NT2/D1 (cell line): Measurements from ENCODE around the gene INSC.

Experiments used
- DNase-seq: peaks from one replicate; pipeline ENCODE4 v3.0.0-alpha.2; 2011; ENCODE audit warnings: low read depth, low spot score
- H3K27me3 ChIP-seq: 2 replicates; pipeline ENCODE4 v1.6.0; 2011; ENCODE audit warnings: mild to moderate bottlenecking; ENCODE audit not compliant: insufficient read length, insufficient read depth
- H3K36me3 ChIP-seq: 2 replicates; pipeline ENCODE4 v1.6.1; 2011; ENCODE audit warnings: mild to moderate bottlenecking, low read length, mixed read lengths; ENCODE audit not compliant: insufficient read depth, insufficient read length
- H3K4me1 ChIP-seq: 2 replicates; pipeline ENCODE4 v1.5.1; 2011; ENCODE audit not compliant: insufficient read depth, insufficient read length
- H3K4me3 ChIP-seq: 2 replicates; pipeline ENCODE4 v1.5.1; 2011; ENCODE audit warnings: low read depth; ENCODE audit not compliant: insufficient read length
- H3K9ac ChIP-seq: 2 replicates; pipeline ENCODE4 v1.6.0; 2011; ENCODE audit warnings: low read depth; ENCODE audit not compliant: insufficient read length
- H3K9me3 ChIP-seq: 2 replicates; pipeline ENCODE4 v1.5.1; 2011; ENCODE audit warnings: mild to moderate bottlenecking, low read length; ENCODE audit not compliant: insufficient read depth
- SUZ12 ChIP-seq: IDR thresholded peaks from 2 replicates; pipeline ENCODE4 v1.6.1; 2011; ENCODE audit not compliant: insufficient read length, insufficient read depth; ENCODE audit errors: extremely low read depth
- YY1 ChIP-seq: IDR thresholded peaks from 2 replicates; pipeline ENCODE4 v1.6.1; 2011; ENCODE audit not compliant: insufficient read length, insufficient read depth
- ZNF274 ChIP-seq: IDR thresholded peaks from 2 replicates; pipeline ENCODE4 v1.6.1; 2011; ENCODE audit warnings: mild to moderate bottlenecking, low read depth, low read length

Gene INSC

DNA sequence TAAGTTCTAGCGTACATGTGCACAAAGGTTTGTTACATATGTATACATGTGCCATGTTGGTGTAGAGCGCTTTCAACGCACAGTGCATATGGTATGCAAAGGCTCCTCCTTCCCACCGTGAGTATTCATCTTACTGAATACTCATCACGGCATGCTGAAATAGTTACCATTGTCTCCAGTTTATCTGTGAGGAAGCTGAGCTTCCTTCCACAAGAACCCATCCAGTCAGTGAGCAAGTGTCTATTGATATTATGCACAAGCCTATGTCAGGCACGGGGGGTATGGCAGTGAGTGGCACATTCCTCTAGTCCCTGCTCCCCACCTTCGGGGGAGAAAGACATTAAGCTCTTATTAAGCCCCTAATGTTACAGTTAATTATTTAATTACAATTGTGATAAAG lies 28.1 kb downstream of the INSC start:
- H3K4me3 ChIP-seq: no peak overlapping the region
- H3K9ac ChIP-seq: no peak overlapping the region
- H3K9me3 ChIP-seq: no peaks in the 10 kb centered on the region
- no peak for DNase-seq
- H3K4me1 ChIP-seq: no peaks in the 10 kb centered on the region
- no peaks in the 10 kb centered on the region for H3K27me3 ChIP-seq
- TF ChIP-seq ZNF274 (no peak), YY1 (no peak), SUZ12 (no peak)
- no peaks in the 10 kb centered on the region for H3K36me3 ChIP-seq

DNA sequence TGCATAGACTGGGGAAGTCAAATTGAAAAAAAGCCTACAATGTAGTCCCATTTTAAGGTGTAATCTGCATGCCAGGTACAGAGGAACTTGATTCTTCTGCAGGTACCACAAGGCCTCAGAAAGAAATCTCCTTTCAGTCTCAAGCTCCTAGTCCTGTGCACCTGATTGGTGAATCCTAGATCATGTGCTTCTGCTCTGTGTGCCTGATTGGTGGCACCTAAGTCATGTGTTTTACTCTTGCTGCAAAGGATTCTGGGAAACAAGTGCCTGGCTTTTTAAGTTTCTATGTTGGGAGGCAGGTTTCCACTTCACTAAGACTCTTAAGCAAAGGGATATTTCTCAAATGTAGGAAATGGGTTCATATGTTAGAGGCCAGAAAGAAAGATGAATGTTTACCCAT lies 29.1 kb downstream of the INSC start:
- no peak overlapping the region for H3K9ac ChIP-seq
- TF ChIP-seq YY1 (no peak), ZNF274 (no peak)
- H3K9me3 ChIP-seq: no peaks in the 10 kb centered on the region
- H3K4me1 ChIP-seq: no peaks in the 10 kb centered on the region
- no peak overlapping the region for H3K4me3 ChIP-seq
- no peaks in the 10 kb centered on the region for H3K27me3 ChIP-seq
- DNase-seq: no peak
- H3K36me3 ChIP-seq: no peaks in the 10 kb centered on the region

DNA sequence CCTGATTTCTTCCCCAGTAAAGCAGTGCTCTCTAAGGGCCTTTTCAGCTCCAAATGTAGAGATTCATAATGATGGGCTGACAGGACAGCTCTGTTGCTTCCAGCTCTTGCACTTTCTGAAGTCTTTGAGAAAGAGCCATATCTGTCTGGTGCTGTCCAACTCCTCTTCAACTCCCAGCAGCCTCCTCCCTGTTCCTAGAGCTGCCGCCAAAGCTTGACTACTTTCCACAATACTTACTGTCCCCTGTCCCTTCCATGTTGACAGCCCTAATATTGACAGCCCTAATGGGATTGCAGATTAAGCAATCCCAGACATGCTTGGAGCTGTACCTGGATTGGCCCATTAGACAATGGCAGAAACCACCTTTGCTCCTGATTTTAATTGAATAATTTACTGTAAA lies 29.6 kb downstream of the INSC start:
- Histone ChIP-seq H3K4me3 (no peak overlapping the region), H3K36me3 (no peaks in the 10 kb centered on the region), H3K9me3 (no peaks in the 10 kb centered on the region), H3K27me3 (no peaks in the 10 kb centered on the region), H3K9ac (no peak overlapping the region), H3K4me1 (no peaks in the 10 kb centered on the region)
- no peak for DNase-seq
- TF ChIP-seq YY1: no peak
- no peak for TF ChIP-seq ZNF274

DNA sequence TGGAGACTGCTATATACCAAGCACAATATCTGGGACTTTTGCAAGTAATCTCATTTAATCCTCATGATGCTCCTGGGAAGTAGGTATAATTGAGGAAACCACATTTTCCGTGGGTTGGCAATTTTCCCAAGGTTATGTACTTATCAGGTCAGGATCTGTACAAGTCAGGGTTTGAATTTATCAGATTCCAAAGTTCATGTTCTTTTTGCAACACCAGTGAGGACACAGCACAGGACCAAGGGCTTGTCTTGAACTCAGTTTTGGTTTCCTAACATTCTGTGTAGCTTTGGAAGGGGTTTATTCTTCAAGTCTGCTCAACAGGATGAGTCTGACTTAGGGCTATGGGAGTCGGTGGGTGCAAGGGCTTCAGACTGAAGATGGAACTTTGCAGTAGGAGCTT lies 30.4 kb downstream of the INSC start:
- no peak overlapping the region for H3K9ac ChIP-seq

DNA sequence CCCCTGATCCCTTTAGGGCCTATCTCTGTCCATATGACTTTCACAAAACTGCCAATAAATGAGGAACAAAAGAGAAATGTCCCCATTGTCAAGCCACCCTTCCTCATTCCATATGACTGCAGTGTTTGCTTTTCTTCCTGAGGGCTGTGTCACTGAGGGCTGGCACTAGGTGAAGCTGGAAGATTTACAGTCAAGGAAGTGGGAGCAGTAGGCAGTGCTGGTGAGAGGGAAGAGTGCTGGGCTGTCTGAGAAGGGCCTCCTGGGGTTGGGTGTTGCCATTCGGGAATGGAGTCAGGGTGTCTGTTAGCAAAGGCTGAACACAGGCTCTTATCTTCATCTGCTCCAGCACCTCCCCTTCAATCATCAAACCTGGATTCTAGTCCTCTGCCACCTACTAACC lies 30.9 kb downstream of the INSC start:
- Histone ChIP-seq H3K4me3 (no peak overlapping the region), H3K27me3 (no peaks in the 10 kb centered on the region), H3K4me1 (no peaks in the 10 kb centered on the region), H3K9me3 (no peaks in the 10 kb centered on the region), H3K9ac (no peak overlapping the region), H3K36me3 (no peaks in the 10 kb centered on the region)
- DNase-seq: no peak
- TF ChIP-seq SUZ12 (no peak), YY1 (no peak), ZNF274 (no peak)

More for the DNA sequence above, 30.4 kb downstream of the INSC start:
- TF ChIP-seq SUZ12 (no peak), YY1 (no peak), ZNF274 (no peak)
- no peaks in the 10 kb centered on the region for H3K36me3 ChIP-seq
- H3K9me3 ChIP-seq: no peaks in the 10 kb centered on the region
- no peak for DNase-seq
- H3K4me3 ChIP-seq: no peak overlapping the region
- no peaks in the 10 kb centered on the region for H3K27me3 ChIP-seq
- no peaks in the 10 kb centered on the region for H3K4me1 ChIP-seq

DNA sequence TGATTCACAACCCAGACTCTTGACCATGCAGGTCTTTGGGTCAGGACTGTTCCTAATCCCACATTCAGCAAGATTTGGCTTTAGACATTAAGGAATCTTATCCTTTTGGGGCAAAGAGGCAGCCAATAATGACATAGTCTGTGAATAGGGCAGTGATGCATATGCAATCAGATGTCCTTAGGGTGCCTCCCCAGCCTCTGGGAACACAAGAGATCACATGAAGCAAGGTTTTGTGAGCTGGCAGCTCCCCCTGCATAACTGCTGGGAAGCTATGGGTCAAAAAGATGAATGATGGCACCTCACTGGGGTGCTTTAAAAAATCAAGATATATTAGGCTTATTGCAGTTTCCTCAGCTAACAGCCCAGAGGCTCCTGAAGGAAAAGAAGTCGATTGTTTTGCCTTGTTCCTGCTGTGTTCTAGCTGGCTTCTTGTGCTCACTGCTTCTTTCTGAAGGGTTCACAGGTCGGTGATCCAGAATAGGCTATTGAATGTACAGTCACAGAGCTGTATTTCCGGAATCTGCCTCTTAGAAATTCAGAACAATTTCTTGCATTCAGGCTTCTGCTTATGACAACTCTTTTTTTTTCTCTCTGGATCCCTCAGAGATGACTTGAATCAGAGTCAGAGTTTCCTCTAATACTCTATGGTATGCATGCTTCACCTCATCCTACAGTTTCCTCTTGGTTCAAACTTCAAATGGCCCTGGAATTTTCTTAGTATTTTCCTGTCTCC lies 31.7 kb downstream of the INSC start:
- TF ChIP-seq YY1: no peak
- TF ChIP-seq SUZ12: no peak
- TF ChIP-seq ZNF274: no peak
- Histone ChIP-seq H3K4me1 (no peaks in the 10 kb centered on the region), H3K36me3 (no peaks in the 10 kb centered on the region), H3K9me3 (no peaks in the 10 kb centered on the region), H3K27me3 (no peaks in the 10 kb centered on the region), H3K9ac (no peak overlapping the region), H3K4me3 (no peak overlapping the region)
- no peak for DNase-seq

DNA sequence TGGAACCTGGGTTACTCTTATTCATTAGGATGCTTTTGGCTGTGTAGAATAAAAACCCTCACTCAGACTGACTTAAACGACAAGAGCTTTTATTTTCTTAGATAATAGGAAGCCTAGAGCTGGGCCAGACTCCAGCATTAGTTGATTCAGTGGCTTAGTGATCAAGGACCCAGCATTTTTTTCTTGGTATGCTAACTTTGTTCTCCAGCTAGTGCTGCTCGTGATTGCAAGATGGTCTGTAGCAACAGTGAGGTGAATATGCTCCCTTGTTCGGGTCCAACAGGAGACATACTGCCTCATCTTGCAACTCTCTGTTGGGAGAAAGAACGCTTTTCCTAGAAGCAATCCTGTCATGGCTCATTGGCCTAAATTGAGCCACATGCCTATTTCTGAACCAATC lies 33.4 kb downstream of the INSC start:
- no peak for DNase-seq
- TF ChIP-seq ZNF274: no peak
- no peak for TF ChIP-seq YY1
- no peak for TF ChIP-seq SUZ12
- Histone ChIP-seq H3K9ac (no peak overlapping the region), H3K36me3 (no peaks in the 10 kb centered on the region), H3K27me3 (no peaks in the 10 kb centered on the region), H3K4me1 (no peaks in the 10 kb centered on the region), H3K9me3 (no peaks in the 10 kb centered on the region), H3K4me3 (no peak overlapping the region)
